NB4 (cell line): ENCODE data around the gene MECP2.

Experiments
- DNase-seq: peaks from one replicate; pipeline ENCODE4 v3.0.0; 2010; ENCODE audit warnings: low read depth
- H3K4me3 ChIP-seq: one replicate; pipeline ENCODE4 v1.5.1; 2011; ENCODE audit warnings: mild to moderate bottlenecking, low read depth, low read length, moderate library complexity
- MYC ChIP-seq: IDR thresholded peaks from 2 replicates; pipeline ENCODE4 v1.6.1; 2011; ENCODE audit warnings: low read depth, low read length
- POLR2A ChIP-seq: IDR thresholded peaks from 2 replicates; pipeline ENCODE4 v1.6.1; 2011; ENCODE audit warnings: mild to moderate bottlenecking; ENCODE audit not compliant: insufficient read length; ENCODE audit errors: extremely low read depth
- TF ChIP-seq, protein P1 (sequence below): IDR thresholded peaks from one replicate; pipeline ENCODE4 v1.5.1; 2012; ENCODE audit warnings: low read depth, low read length
- TF ChIP-seq, protein P2 (sequence below): IDR thresholded peaks from 2 replicates; pipeline ENCODE4 v1.6.1; 2011; ENCODE audit warnings: low read depth, low read length

Gene MECP2

DNA sequence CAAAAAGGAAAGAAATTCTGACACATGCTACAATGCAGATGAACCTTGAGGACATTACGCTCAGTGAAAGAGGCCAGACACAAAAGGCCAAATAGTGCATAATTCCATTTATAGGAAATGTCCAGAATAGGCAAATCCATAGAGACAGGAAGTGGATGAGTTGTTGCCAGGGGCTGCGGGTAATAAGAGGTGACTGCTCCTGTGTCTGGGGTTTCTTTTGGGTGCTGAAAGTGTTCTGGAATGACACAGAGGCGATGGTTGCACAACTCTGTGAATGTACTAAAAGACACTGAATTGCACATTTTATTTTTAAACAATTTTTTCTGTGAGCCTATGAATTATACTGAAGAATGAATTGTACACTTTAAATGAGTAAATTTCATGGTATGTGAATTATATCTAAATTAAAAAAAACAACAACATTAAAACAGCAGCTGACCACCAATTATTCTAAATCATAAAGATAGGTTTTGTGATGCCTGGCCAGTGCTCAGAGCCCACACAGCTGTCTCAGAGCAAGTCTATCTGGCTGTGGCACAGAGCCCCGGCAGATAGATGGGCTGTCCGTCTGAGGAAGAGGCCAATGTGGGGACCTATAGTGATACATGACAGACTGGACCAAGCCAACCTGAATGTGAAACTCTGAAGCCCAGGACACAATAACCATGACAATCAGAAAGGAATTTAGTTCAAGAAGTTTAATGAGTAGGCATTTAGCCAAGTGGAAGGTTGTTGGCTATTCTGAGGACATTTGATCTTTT lies 54.3 kb downstream of the MECP2 start:
- H3K4me3 ChIP-seq = no peak overlapping the region
- DNase-seq = peak; percentile 48
- TF ChIP-seq, protein P1, sequence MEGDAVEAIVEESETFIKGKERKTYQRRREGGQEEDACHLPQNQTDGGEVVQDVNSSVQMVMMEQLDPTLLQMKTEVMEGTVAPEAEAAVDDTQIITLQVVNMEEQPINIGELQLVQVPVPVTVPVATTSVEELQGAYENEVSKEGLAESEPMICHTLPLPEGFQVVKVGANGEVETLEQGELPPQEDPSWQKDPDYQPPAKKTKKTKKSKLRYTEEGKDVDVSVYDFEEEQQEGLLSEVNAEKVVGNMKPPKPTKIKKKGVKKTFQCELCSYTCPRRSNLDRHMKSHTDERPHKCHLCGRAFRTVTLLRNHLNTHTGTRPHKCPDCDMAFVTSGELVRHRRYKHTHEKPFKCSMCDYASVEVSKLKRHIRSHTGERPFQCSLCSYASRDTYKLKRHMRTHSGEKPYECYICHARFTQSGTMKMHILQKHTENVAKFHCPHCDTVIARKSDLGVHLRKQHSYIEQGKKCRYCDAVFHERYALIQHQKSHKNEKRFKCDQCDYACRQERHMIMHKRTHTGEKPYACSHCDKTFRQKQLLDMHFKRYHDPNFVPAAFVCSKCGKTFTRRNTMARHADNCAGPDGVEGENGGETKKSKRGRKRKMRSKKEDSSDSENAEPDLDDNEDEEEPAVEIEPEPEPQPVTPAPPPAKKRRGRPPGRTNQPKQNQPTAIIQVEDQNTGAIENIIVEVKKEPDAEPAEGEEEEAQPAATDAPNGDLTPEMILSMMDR = no peak
- TF ChIP-seq, protein P2, sequence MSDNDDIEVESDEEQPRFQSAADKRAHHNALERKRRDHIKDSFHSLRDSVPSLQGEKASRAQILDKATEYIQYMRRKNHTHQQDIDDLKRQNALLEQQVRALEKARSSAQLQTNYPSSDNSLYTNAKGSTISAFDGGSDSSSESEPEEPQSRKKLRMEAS = no peak
- no peak for TF ChIP-seq POLR2A
- no peak for TF ChIP-seq MYC

DNA sequence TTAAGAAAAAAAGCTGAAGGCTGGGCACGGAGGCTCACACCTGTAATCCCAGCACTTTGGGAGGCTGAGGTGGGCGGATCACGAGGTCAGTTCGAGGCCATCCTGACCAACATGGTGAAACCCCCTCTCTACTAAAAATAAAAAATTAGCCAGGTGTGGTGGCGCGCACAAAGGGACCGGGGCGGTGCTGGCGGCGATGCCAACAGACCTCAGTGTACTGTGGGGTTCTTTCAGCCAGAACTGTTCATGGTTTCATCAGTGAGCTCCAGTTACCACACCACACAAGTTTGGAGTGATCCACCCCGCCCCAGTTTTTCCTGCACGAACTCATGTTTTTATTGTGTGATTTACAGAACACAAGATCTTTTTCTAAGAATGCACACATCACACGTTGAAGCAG lies 56.7 kb downstream of the MECP2 start:
- H3K4me3 ChIP-seq = no peak overlapping the region
- no peak for DNase-seq
- TF ChIP-seq, protein P2 = no peak
- no peak for TF ChIP-seq POLR2A
- TF ChIP-seq MYC = no peak
- TF ChIP-seq, protein P1 = no peak

DNA sequence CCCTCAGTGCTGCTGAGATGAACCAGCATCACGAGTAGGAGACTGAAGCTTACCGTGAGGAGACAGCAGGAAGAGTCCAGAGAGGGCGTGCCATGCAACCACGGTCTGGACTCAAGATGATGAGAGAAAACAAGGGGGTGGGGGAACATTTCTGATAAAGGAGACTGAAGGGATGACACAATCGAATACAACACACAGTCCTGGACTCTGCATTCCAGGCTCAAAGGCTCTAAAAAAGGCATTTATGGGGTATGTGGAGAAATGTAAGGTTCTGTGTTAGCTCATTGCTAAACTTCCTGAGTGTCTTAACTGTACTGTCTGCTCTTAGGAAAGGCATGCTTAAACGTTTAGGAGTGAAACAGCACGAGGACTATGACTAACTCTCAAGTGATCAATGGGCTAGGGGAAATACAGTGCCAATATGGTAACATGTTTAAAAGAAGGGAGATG lies 57.2 kb downstream of the MECP2 start:
- TF ChIP-seq, protein P2 = peak; percentile 70
- TF ChIP-seq POLR2A (no peak), MYC (peak; percentile 64)
- TF ChIP-seq, protein P1 = no peak
- peak; percentile 79 for DNase-seq
- no peak overlapping the region for H3K4me3 ChIP-seq

DNA sequence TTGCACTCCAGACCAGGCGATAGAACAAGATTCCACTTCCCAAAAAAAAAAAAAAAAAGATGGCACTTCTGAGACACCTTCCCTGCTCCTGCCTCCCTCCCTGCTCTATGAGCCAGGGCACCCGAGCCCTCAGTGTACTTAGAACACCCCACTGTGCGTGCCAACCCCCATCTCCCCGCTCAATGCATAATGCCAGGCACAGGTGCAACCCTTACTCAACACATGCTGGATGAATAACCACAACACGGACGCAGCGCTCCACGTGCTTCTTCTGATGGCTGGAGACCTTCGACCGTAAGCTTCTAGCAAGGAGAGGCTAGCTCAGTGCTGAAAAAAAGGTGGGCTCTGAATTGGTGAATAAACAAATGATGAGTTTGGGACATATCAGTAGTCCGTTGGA lies 57.9 kb downstream of the MECP2 start:
- DNase-seq = no peak
- no peak overlapping the region for H3K4me3 ChIP-seq
- no peak for TF ChIP-seq MYC
- no peak for TF ChIP-seq POLR2A
- TF ChIP-seq, protein P2 = no peak
- TF ChIP-seq, protein P1 = no peak

DNA sequence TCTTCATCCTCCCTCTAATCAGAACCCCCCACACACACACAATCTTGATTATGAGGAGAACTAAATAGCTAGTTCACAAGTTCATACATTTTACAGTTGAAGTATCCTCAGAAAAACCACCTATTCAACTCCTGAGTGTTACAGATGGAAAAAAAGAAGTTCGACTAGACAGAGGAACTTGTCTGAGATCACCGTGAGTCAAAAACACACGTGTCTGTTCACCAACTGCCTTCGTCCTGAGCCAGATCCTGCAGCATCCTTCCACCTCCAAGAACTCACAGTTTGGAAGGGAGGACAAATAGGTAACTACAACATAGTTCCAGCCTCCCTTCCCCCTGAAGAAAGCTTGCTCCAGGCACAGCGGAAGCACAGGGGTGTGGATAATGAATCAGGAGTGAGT lies 58.9 kb downstream of the MECP2 start:
- no peak for DNase-seq
- H3K4me3 ChIP-seq = no peak overlapping the region
- TF ChIP-seq, protein P2 = no peak
- TF ChIP-seq POLR2A = no peak
- TF ChIP-seq, protein P1 = no peak
- no peak for TF ChIP-seq MYC
